Neutrophil (primary cell): ENCODE data around the gene SAMD5.

Experiments used
- H3K27ac ChIP-seq: fragments of 200-600 bp; sonication (generic); 2 replicates; pipeline ENCODE4 v1.5.1; 2016; ENCODE audit warnings: mild to moderate bottlenecking, moderate library complexity
- H3K27me3 ChIP-seq: fragments of 200-600 bp; sonication (generic); 2 replicates; pipeline ENCODE4 v1.6.0; 2016; ENCODE audit warnings: mild to moderate bottlenecking
- H3K36me3 ChIP-seq: fragments of 200-600 bp; sonication (generic); 2 replicates; pipeline ENCODE4 v1.5.1; 2017
- H3K4me1 ChIP-seq, 2 experiments: fragments of 200-600 bp in 1 of 2; sonication (generic) in 1 of 2; 1 replicate in 1 of 2; 2 replicates in 1 of 2; pipeline versions ENCODE4 v1.5.1 to v1.6.1; 2013 to 2016; ENCODE audit warnings: low read depth in 1 of 2, low read length in 1 of 2, mild to moderate bottlenecking in 1 of 2, moderate library complexity in 1 of 2; ENCODE audit not compliant: control insufficient read depth in 1 of 2, insufficient read depth in 1 of 2
- H3K4me3 ChIP-seq, 2 experiments: fragments of 200-600 bp in 1 of 2; sonication (generic) in 1 of 2; 1 replicate in 1 of 2; 2 replicates in 1 of 2; pipeline ENCODE4 v1.5.1; 2013 to 2016; ENCODE audit warnings: low read depth in 1 of 2, low read length in 1 of 2, mild to moderate bottlenecking in 1 of 2, moderate library complexity in 1 of 2
- H3K9me3 ChIP-seq: fragments of 200-600 bp; sonication (generic); 2 replicates; pipeline ENCODE4 v1.5.1; 2016
- TF ChIP-seq, protein P1 (sequence below): fragments of 200-600 bp; sonication (generic); IDR thresholded peaks from 2 replicates; pipeline ENCODE4 v1.5.1; 2016; ENCODE audit warnings: antibody characterized with exemption

The SAMD5 gene

DNA sequence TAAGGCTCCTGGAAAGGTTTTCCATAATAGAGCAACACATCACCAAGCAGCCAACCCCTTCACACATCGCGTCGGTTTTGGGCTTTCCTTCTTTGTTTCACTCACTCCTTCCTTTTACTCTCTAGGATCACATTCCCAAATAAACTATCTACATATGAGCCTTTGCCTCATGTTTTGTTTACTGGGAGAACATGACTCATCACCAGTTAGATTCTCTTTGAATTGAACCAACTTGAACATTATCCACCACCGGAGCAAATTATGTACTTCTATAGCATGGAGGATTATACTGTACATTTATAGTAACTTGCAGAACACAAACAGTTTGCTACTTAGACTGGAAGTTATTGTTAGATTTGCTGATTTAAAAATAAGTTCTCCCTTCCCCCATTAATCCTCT lies 41.0 kb downstream of the SAMD5 start:
- Histone ChIP-seq H3K4me3 (no peak overlapping the region), H3K27me3 (peaks cover 4% of the 10 kb centered on the region), H3K9me3 (no peaks in the 10 kb centered on the region), H3K4me1 (no peaks in the 10 kb centered on the region), H3K27ac (no peak overlapping the region), H3K36me3 (no peaks in the 10 kb centered on the region)
- TF ChIP-seq, protein P1, sequence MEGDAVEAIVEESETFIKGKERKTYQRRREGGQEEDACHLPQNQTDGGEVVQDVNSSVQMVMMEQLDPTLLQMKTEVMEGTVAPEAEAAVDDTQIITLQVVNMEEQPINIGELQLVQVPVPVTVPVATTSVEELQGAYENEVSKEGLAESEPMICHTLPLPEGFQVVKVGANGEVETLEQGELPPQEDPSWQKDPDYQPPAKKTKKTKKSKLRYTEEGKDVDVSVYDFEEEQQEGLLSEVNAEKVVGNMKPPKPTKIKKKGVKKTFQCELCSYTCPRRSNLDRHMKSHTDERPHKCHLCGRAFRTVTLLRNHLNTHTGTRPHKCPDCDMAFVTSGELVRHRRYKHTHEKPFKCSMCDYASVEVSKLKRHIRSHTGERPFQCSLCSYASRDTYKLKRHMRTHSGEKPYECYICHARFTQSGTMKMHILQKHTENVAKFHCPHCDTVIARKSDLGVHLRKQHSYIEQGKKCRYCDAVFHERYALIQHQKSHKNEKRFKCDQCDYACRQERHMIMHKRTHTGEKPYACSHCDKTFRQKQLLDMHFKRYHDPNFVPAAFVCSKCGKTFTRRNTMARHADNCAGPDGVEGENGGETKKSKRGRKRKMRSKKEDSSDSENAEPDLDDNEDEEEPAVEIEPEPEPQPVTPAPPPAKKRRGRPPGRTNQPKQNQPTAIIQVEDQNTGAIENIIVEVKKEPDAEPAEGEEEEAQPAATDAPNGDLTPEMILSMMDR: no peak

DNA sequence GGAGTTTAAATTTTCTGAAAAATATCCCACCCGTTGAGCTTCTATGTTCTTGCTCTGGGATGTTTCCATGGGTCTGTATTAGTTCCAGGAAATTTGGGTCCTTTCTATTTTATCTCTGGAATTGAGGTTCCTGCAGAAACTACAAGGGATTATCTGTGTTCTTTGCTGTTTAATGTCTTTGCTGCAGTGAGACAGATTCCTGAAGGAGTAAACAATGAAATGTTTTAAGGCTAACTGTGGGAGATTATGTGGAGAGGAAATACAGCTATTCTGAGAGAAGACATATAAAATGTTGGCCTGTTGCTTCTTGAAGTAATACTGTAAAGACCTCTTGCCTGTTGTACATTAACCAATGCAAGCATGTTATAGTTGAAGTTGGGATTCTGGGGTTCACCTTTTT lies 43.5 kb downstream of the SAMD5 start:
- Histone ChIP-seq H3K36me3 (no peaks in the 10 kb centered on the region), H3K4me3 (no peak overlapping the region), H3K27me3 (no peaks in the 10 kb centered on the region), H3K9me3 (no peaks in the 10 kb centered on the region), H3K27ac (no peak overlapping the region), H3K4me1 (no peaks in the 10 kb centered on the region)
- TF ChIP-seq, protein P1: no peak

DNA sequence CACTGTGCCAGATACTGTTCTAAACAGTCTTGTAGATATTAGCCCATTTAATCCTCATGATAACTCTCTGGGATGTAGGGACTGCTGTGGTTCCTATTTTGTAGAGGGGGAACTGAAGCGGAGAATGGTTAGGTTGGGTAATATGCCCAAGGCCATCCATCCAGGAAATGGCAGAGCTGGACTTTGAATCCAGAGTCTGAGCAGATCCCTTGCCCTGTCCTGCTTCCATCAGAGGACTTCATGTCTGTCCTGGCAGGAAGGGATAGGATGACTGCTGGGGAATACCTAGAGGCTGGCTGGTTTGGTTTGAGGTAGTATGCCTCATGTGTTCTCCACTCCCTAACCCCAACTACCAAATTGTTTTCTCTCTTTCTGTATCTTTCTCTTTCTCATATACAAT lies 44.6 kb downstream of the SAMD5 start:
- TF ChIP-seq, protein P1: no peak
- H3K27me3 ChIP-seq: no peaks in the 10 kb centered on the region
- H3K9me3 ChIP-seq: no peaks in the 10 kb centered on the region
- no peak overlapping the region for H3K4me3 ChIP-seq
- H3K27ac ChIP-seq: no peak overlapping the region
- H3K36me3 ChIP-seq: no peaks in the 10 kb centered on the region
- H3K4me1 ChIP-seq: no peaks in the 10 kb centered on the region

DNA sequence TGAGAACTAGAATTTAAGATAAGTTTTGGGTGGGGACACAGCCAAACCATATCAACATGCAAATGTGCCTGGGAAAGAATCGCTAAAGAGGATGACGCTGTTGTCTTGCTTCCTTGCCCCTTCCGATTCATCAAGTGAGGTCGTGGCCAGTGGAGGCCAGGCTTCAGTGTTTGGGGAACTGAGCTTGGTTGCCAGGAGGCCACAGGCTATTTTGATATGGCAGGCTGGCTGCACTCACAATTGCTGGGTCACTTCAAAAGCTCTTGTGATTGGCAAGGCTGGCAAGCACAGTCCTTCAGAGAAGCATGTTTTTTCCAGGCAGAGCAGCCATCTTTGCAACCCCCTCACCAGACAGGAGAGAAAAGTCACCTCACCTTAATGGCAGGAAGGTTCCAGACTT lies 45.8 kb downstream of the SAMD5 start:
- no peaks in the 10 kb centered on the region for H3K36me3 ChIP-seq

DNA sequence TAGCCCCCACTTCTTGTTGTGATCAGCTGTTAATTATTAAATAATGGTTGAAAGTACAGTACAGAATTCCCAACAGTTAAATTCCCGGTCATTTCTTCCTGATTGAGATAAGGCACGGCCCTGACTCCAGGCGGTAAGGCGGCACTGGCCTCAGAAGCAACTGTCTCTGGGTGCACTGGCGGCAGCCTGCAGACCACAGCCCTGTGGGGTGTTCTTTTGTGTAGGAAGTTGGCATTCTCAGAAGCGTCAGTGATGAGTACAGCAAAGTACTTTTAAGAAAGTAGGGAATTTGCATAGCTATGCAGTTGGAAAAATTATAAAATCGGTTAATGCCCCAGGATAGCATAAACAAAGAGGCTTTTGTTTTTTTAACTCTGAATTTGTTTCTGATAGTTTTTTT lies 50.5 kb downstream of the SAMD5 start:
- Histone ChIP-seq H3K27ac (no peak overlapping the region), H3K27me3 (no peaks in the 10 kb centered on the region), H3K4me3 (no peak overlapping the region), H3K36me3 (no peaks in the 10 kb centered on the region), H3K9me3 (no peaks in the 10 kb centered on the region), H3K4me1 (no peaks in the 10 kb centered on the region)
- TF ChIP-seq, protein P1: no peak

More for the DNA sequence above, 45.8 kb downstream of the SAMD5 start:
- Histone ChIP-seq H3K9me3 (no peaks in the 10 kb centered on the region), H3K27ac (no peak overlapping the region), H3K4me3 (no peak overlapping the region), H3K27me3 (no peaks in the 10 kb centered on the region), H3K4me1 (no peaks in the 10 kb centered on the region)
- TF ChIP-seq, protein P1: no peak

DNA sequence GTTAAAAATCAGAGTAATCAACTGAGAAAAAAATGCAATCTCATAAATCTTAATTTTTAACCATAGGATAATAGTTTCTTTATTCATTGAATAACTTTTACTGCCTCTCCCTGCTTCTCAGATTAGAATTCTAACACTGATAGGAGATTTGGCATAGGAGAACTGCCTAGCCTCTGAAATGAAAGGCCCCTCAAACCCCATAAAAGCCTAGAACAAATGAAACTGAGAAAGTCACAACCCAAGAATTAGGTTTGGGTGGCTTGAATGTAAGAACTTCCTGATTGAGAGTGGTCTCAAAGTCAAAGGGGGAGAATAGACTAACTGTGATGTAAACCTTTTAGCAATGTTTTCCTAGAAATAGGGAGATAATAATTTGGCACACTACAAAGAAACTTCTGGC lies 52.2 kb downstream of the SAMD5 start:
- Histone ChIP-seq H3K4me1 (no peaks in the 10 kb centered on the region), H3K4me3 (no peak overlapping the region), H3K9me3 (no peaks in the 10 kb centered on the region), H3K27ac (no peak overlapping the region), H3K27me3 (no peaks in the 10 kb centered on the region), H3K36me3 (no peaks in the 10 kb centered on the region)
- TF ChIP-seq, protein P1: no peak
